NCI-H446 (cell line): ENCODE data around the gene ABCA1.

Source experiments
- DNase-seq, 2 experiments: peaks; one replicate each; lab custom pipeline; 2025; lab: John Stamatoyannopoulos, UW

ABCA1 gene

GRCh38 chr9:104838958-104839357, 89.0 kb downstream of the ABCA1 start:
- no peak for DNase-seq

- no peak for DNase-seq
Observed at GRCh38 chr9:104836767-104837166, 91.2 kb downstream of the ABCA1 start.

DNA sequence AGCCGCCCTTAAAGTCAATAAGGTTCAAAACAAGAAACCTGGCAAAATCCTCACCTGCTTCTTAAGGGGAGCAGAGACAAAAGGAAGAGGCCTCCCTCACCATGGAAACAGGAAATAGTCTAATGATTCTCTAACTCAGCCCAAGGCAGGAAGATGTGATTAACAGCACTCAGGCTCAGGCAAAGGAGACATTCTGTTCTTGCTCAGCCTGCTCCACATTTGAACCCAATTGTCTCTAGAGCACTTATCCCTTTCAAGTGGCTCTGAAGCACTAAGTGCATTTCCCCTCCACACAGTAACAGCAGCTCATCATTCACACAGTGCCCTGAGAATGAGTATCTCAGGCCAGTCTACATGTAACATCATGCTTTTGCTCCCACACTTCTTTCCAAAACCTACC, 91.7 kb downstream of the ABCA1 start:
- no peak for DNase-seq

GRCh38 chr9:104835161-104835560, 92.8 kb downstream of the ABCA1 start:
- no peak for DNase-seq

GRCh38 chr9:104833696-104834095, 94.3 kb downstream of the ABCA1 start:
- no peak for DNase-seq

DNA sequence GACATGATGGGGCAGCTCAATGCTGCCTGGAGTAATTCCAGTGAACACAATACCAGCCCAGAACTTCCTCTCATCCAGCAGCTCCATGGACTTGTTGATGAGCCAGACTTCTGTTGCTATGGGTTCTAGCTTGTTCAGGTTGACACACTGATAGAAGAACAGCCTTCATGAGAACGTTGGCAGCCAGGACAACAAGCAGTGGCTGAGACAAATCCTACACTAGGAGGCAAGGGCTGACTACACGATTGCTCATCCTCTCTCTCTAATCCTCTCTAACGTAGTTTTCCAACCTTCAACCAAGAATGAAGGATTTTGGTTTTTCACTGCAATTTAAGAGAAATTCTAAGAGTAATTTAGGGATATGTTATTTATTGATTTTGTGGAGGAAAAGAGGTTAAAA, 96.3 kb downstream of the ABCA1 start:
- no peak for DNase-seq

DNA sequence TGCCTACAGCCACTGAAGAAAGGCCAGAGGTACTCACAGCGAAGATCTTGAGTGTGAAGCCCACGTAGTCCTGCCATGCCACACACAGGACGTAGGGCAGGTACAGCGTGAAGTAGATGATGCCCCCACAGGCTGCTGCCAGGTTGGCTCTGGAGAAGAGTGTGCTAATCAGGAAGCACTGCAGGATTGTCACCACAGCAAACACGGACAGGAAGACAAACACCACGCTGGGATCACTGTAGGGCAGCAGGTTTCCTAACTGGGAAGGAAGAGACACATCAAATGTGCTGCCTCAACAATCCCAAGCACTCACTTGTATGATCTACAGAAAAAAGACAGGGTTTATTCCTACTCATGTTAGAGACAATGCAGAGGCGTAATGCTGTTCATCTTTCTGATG, 101.0 kb downstream of the ABCA1 start:
- DNase-seq: no peak

DNA sequence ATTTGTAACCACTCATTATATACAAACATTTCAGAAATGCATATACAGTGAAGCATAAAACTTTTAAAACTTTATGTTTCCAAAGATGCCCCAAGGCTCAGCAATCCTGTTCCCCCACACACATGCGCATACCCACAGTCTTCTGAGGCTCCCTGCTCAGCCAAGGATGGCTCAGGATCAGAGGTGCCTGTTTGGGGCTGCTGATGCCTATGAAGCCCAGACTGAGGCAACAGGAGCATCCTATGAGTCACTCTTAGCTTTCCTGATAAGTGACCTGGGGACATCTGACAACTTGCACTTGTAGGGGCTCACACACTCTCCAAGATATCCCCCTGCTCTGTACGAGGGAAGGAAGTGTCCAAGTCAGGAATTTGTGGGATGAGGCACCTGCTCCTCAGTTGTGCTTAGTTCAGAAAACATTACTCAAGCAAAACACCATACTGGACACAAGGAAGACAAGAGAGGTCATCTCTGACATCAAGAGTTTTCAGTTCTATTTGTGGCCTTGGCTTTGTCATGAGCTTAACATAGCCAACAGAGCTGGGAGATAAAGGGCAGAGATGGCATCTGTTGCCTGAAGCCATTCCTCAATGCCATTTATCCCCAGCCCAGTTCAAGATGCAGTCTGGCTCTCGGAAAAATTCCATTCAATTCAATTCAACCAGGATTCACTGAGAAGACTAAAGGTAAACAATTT, 101.7 kb downstream of the ABCA1 start:
- no peak for DNase-seq

DNA sequence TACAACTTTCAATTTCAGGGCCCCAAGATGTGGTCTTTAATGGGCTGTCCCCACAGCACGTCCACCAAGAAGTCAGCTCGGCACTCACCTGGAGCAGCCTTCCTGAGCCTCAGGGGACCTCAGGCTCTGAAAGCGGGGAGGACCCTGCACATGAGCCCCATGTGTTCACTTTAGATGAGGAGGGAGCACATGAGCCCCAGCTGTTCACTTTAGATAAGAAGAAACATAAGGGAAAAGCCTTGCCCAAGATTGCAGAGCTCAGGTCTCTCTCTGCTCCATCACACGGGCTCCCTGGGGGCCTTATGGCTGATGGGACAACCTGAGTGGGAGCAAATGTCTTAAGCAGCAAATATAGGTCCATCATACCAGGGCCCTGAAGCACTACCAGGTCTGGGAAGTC, 107.6 kb downstream of the ABCA1 start:
- no peak for DNase-seq

DNA sequence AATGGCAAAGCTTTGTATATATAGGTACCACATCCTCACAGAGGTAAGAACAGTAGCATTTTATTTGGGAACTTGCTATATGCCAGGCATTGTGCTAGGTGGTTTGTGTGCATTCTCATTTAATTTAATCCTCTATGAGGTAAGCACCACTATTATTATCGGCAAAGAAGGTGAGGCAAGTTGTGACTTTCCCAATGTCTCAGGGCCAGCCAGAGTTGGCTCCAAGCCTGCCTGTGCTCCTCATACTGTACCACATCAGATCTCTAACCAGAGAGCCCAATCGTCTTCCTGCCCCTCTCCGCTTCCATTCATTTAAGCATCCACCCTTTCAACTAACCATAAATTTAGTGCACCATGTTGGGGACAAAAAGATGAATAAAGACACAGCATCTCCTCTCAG, 108.9 kb downstream of the ABCA1 start:
- no peak for DNase-seq

DNA sequence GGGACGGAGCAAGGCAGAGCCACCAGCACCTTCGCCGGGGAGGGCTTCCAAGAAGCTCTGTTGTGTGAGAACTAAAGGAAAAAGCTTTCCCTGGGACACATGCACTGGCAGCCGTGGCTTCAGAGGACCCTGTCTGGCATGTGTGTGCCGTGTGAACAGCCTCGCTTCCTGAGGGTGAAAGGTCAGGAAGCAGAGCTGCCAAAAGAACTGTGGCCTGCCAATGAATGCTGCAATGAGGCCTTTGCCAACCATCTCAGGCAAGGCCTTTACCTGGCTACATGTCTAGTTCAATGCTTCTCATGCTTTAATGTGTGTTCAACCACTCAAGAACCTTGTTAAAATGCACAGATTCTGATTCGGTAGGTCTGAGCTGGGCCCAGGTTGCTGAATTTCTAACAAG, 110.5 kb downstream of the ABCA1 start:
- no peak for DNase-seq

DNA sequence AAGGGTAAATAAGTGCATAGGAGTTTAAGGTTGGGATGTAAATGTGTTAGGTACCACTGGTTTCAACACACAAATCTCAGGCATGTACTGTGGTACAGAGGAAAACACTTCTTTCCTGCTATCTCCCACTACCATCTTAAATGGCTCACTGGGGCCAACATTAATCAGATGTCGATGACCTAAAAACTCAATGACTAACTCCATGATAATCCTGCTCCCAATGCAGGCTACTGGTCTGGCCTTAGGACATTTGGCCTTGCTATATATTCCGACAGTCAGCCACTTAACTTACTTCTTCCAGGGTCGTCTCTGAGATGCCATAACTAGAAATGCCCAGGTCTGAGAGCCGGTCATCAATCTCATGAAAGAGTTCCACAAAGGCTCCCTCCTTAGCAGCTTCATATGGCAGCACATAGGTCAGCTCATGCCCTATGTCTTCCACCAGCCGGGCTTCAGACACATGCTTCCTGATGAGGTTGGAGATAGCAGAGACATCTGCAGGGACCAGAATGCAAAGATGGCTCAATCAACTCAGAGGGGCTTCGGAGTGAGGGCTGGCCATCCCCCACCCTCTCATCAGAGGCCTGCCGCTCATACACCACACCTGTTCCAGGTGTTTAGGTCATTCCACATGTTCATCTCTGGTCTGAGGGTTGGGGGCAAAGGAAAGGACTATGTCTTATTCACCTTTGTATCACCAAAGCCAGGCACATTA, 111.9 kb downstream of the ABCA1 start:
- DNase-seq: no peak

DNA sequence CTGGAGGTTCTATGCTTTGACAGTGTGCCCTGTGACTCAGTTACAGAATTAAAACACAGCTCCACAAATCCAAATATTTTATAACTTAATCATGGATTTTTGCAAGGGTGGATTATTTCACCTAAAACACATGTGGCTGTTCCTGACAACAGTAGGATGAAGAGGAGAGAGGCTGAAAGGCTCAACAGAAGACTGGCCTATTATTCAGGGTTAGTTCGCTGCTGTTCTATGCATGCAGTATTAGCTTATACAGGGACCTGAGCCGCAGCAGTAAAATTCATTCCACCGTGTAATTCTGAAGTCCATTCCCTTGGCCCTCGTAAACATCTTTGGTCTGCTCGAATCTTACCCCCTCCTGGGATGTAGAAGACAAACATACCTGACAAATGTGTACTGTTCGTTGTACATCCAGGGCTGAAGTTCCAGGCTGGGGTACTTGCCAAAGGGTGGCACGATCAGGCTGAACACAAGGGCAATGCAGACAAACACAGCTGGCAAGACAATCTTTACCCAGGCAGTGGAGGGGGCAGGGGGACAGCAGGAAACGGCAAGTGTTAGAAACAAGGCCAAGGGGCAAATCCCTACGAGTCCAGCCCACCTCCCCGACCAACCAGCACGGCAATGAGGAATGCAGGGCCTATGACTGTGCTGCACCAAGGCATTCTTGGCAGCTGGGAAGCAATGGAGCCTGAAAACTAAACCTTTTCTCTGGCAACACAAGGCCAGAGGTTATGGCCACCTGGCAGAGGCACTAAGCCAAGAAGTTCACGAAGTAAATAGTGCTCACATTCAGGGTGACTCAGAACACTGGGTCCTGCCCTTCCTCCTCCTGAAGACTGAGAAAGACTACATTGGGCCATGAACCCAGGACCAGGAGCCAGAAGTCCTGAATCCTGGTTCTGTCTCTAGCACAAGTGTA, 117.3 kb downstream of the ABCA1 start:
- DNase-seq: peak in 1 of 2 experiments; percentile 37

- peak; percentile 21 to 61 for DNase-seq
Observed at GRCh38 chr9:104808035-104808614, 119.8 kb downstream of the ABCA1 start.

DNA sequence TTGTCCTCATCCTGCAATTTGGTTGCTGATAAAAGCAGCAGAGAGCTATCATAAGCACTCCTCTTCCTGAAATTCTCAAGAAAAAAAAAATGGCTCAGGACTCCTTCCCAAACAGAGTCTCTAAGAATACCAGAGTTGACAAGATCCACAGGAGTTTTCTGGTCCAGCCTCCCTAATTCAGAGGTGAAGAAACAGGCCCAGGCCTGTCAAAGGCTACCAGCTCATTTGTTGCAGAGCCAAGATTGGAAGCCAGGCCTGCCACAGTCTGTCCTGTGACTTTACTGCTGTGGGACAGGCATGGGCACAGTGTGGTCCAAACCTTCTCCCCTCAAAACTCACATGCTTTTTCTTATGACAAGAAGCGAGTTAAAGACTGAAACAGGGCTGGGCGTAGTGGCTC, 122.5 kb downstream of the ABCA1 start:
- DNase-seq: no peak

DNA sequence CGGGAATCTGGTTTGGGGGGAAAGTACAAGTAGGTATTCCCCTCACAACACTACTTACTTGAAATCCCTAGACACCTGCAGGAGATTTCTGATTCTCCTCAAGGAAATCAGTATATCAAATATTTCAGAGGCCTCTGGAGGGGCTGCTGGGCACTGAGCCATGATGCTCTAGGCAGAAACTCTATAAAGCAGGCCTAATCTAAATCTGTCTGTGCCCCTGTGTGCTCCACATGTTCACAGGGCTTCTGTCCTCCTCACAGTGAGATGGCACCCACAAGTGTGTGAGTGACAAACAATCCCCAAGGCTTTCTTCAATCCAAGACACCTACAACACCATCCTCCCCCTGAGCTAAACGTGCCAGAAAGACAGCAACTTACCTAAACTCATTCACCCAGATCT, 125.0 kb downstream of the ABCA1 start:
- DNase-seq: no peak

DNA sequence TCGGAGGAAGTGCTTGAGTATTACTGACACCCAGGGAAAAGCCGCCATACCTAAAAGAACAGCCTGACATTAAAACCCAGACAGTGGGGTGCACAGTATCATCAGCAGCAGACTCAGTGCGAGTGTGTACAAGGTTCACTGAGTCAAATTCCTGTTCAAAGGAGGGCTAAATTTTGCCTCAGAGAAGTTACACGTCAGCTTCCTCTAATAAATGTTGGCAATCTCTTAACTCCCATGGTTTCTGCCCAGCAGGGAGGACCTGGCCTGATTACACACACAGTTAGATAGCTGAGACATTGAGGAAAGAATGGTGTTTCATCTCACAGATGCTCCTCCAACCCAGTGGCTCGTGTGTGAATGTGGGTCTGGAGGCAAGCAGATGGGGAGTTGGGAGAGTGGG, 125.8 kb downstream of the ABCA1 start:
- no peak for DNase-seq

GRCh38 chr9:104800068-104800785, 127.7 kb downstream of the ABCA1 start:
- no peak for DNase-seq

DNA sequence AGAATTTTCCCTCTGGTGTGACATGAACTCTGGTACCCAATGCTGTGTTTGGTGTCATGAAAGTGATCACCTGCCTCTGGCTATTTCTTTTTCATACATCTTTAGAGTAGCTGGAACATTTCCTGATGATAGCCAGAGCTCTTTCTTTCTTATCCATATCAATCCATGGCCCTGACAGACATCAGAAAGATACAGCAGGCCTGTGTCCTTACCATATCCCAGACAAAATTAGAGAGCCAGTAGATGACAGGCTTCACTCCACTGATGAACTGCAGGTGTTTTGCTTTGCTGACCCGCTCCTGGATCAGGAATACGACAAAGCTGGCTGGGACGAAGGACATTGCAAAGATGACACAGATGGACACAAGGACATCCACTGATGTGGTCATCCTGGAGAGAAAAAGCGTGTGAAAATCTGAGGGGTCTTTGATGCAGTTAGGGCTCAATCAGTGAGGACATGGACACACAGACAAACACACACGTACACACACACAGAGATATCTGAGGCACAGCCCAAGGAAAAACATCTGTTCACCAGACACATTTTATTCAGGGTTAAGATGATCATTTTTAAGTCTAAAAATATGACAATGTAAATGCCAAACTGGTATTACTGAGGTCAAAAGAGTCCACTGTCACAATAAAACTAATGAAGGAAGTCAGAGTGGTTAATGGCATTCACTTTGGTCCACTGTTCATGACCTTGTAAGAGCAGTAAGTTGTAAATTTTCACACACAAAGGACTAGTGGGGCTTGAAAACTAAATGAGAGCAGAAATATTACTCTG, 129.6 kb downstream of the ABCA1 start:
- DNase-seq: no peak

DNA sequence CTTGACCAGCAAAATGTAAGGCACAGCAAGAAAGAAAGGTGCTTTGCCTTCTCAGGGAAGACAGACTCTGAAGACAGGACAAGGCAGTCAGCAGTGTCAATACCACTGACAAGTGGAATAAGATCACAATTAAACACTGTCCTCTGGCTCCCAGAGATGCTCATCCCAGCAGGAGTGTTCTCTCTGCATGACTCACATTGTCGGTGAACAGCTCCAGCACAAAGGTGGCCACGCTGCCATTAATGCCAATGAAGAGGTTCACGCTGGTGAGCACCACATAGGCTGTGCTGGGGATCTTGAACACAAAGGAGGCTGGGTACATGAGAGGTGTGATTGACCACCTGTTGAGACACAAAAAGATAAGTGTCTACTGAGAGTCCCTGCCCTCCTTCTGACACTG, 132.1 kb downstream of the ABCA1 start:
- no peak for DNase-seq

GRCh38 chr9:104795082-104795481, 132.9 kb downstream of the ABCA1 start:
- no peak for DNase-seq
